ENCODE data around the gene CATSPER2.
"Not testable (repeated sequence)": the region's sequence is repeated elsewhere in the genome, so short reads cannot be mapped to it uniquely, and the experiment has no call there.

CATSPER2 gene

DNA sequence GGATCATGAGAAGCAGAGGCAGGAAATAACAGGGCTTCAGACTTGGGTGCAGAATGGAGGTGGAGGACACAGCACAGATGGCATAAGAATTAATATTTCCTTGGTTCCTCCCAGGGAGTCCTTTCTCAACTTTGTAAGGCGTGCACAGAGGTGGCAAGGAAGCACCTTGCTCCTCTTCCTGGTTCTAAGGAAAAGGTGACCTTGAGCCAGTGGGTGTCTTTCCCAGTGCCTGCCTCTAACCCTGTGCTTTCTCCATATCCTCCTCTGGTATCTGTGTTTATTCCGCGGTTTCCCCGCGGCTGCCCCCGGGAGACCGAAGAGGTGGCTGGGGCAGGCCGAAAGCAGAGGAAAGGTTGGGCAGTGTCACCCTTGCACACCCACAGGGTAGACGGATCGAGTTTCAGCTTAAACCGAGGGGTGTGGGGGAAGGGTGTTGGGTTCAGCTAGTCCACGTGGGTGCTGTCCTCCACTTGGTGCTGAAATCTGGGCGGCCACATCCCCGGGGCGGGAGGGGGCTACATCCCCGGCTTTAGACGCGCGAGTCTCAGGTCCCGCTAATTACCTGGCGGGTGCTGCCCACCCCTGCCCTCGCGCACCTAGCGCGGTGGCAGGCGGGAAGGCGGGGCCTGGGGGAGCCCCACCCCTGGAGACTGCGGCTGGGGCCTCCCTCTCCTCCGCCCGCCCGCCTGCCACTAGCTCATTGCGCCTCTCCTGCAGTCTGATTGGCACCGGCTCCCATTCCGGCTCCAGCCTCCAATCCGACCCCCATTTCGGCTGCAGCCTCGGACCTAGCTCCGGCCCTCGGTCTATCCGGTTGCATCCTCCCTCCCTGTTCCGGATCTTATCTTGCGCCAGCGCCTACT is 55.1 kb downstream of the CATSPER2 start, which contains the start of gene CKMT1B:
TSS of gene CKMT1B (plus strand) at position 700 of the 863 bp plus-strand sequence. CDS start 192 bp downstream, outside the sequence.
- H3K23ac ChIP-seq (ENCODE audit: low read depth, low read length, poor library complexity); H4K91ac ChIP-seq (ENCODE audit: low read depth, low read length, poor library complexity); H3K4me1 ChIP-seq (ENCODE audit: control insufficient read depth in 2 of 2, insufficient read depth in 1 of 2, low read depth in 1 of 2, low read length in 2 of 2); H2BK12ac ChIP-seq (ENCODE audit: low read length); DNase-seq (ENCODE audit: low spot score); H2BK15ac ChIP-seq (ENCODE audit: low read length); H3K27ac ChIP-seq (replicated peaks; ENCODE audit: low read length); H2AK5ac ChIP-seq (ENCODE audit: low read depth, low read length); H3K4me3 ChIP-seq (ENCODE audit: low read length in 2 of 2); H3K14ac ChIP-seq (ENCODE audit: low read length); H3K4me2 ChIP-seq (ENCODE audit: insufficient read depth, low read length, poor library complexity, severe bottlenecking); H4K8ac ChIP-seq (ENCODE audit: low read depth, low read length); H2BK5ac ChIP-seq (ENCODE audit: low read length); H2BK120ac ChIP-seq (ENCODE audit: low read depth, low read length); H3K4ac ChIP-seq (ENCODE audit: low read length); H2AFZ ChIP-seq (ENCODE audit: low read length); H3K36me3 ChIP-seq (replicated peaks in 1 of 2; ENCODE audit: control insufficient read depth in 2 of 2, insufficient read depth in 2 of 2, low read length in 2 of 2); H3K27me3 ChIP-seq (ENCODE audit: control insufficient read depth in 3 of 3, insufficient read depth in 3 of 3, low read depth in 1 of 3, low read length in 3 of 3); H3K79me1 ChIP-seq (ENCODE audit: low read depth, low read length); H3K18ac ChIP-seq (ENCODE audit: low read length); H3K9ac ChIP-seq (ENCODE audit: low read depth, low read length, poor library complexity); H3K9me3 ChIP-seq (replicated peaks in 1 of 2; ENCODE audit: control insufficient read depth in 2 of 2, insufficient read depth in 1 of 2, low read depth in 1 of 2, low read length in 2 of 2): not testable (repeated sequence)
- no CpG with 5 or more reads among the region's 43 CpGs for WGBS, 2 donors (ENCODE audit: extremely low coverage in 2 of 2, insufficient read length in 2 of 2, insufficient replicate concordance in 1 of 2)

DNA sequence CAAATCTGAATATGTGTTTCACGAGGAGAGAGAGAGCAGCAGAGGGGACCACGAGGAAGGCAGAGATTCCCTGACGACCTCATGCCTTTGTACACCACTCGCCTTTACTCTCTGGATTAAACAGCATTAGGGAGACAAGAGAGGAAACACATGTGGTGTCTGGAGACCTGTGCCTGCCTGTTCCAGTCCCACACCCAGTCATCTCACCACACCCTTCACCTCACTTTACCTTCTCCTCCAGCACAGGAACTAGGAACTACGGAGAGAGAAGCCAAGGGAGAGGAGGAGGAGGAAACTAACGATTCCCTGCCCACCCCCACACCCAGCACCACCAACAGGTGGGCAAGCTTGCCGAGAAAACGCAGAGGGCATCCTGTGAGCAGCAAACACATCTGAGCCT is 55.8 kb downstream of the CATSPER2 start:
- not testable (repeated sequence) for H3K14ac ChIP-seq (ENCODE audit: low read length); H2BK5ac ChIP-seq (ENCODE audit: low read length); H2BK120ac ChIP-seq (ENCODE audit: low read depth, low read length); H4K8ac ChIP-seq (ENCODE audit: low read depth, low read length); H4K91ac ChIP-seq (ENCODE audit: low read depth, low read length, poor library complexity); H2AFZ ChIP-seq (ENCODE audit: low read length); H3K4ac ChIP-seq (ENCODE audit: low read length); H3K4me3 ChIP-seq (ENCODE audit: low read length in 2 of 2); H2BK15ac ChIP-seq (ENCODE audit: low read length); H2AK5ac ChIP-seq (ENCODE audit: low read depth, low read length); H3K36me3 ChIP-seq (replicated peaks in 1 of 2; ENCODE audit: control insufficient read depth in 2 of 2, insufficient read depth in 2 of 2, low read length in 2 of 2); H3K4me1 ChIP-seq (ENCODE audit: control insufficient read depth in 2 of 2, insufficient read depth in 1 of 2, low read depth in 1 of 2, low read length in 2 of 2); H3K79me1 ChIP-seq (ENCODE audit: low read depth, low read length); H3K18ac ChIP-seq (ENCODE audit: low read length); H3K9ac ChIP-seq (ENCODE audit: low read depth, low read length, poor library complexity); H3K23ac ChIP-seq (ENCODE audit: low read depth, low read length, poor library complexity); H2BK12ac ChIP-seq (ENCODE audit: low read length); H3K27me3 ChIP-seq (ENCODE audit: control insufficient read depth in 3 of 3, insufficient read depth in 3 of 3, low read depth in 1 of 3, low read length in 3 of 3); H3K27ac ChIP-seq (replicated peaks; ENCODE audit: low read length); H3K4me2 ChIP-seq (ENCODE audit: insufficient read depth, low read length, poor library complexity, severe bottlenecking); H3K9me3 ChIP-seq (replicated peaks in 1 of 2; ENCODE audit: control insufficient read depth in 2 of 2, insufficient read depth in 1 of 2, low read depth in 1 of 2, low read length in 2 of 2); DNase-seq (ENCODE audit: low spot score)
- no CpG with 5 or more reads among the region's 8 CpGs for WGBS, 2 donors (ENCODE audit: extremely low coverage in 2 of 2, insufficient read length in 2 of 2, insufficient replicate concordance in 1 of 2)

GRCh38 chr15:43589778-43590466 is 58.7 kb downstream of the CATSPER2 start, which contains the start of gene PPIP5K1:
PPIP5K1 (minus strand) TSS chr15:43590208; CDS start chr15:43584504, 5,704 bp downstream.
- not testable (repeated sequence) for H4K8ac ChIP-seq (ENCODE audit: low read depth, low read length); H2AK5ac ChIP-seq (ENCODE audit: low read depth, low read length); H3K4me3 ChIP-seq (ENCODE audit: low read length in 2 of 2); H3K27ac ChIP-seq (replicated peaks; ENCODE audit: low read length); H3K9ac ChIP-seq (ENCODE audit: low read depth, low read length, poor library complexity); H2BK15ac ChIP-seq (ENCODE audit: low read length); H3K79me1 ChIP-seq (ENCODE audit: low read depth, low read length); DNase-seq (ENCODE audit: low spot score); H3K9me3 ChIP-seq (replicated peaks in 1 of 2; ENCODE audit: control insufficient read depth in 2 of 2, insufficient read depth in 1 of 2, low read depth in 1 of 2, low read length in 2 of 2); H2AFZ ChIP-seq (ENCODE audit: low read length); H4K91ac ChIP-seq (ENCODE audit: low read depth, low read length, poor library complexity); H3K4ac ChIP-seq (ENCODE audit: low read length); H2BK12ac ChIP-seq (ENCODE audit: low read length); H3K36me3 ChIP-seq (replicated peaks in 1 of 2; ENCODE audit: control insufficient read depth in 2 of 2, insufficient read depth in 2 of 2, low read length in 2 of 2); H3K4me2 ChIP-seq (ENCODE audit: insufficient read depth, low read length, poor library complexity, severe bottlenecking); H3K14ac ChIP-seq (ENCODE audit: low read length); H2BK5ac ChIP-seq (ENCODE audit: low read length); H3K27me3 ChIP-seq (ENCODE audit: control insufficient read depth in 3 of 3, insufficient read depth in 3 of 3, low read depth in 1 of 3, low read length in 3 of 3); H2BK120ac ChIP-seq (ENCODE audit: low read depth, low read length); H3K23ac ChIP-seq (ENCODE audit: low read depth, low read length, poor library complexity); H3K18ac ChIP-seq (ENCODE audit: low read length); H3K4me1 ChIP-seq (ENCODE audit: control insufficient read depth in 2 of 2, insufficient read depth in 1 of 2, low read depth in 1 of 2, low read length in 2 of 2)
- no CpG with 5 or more reads among the region's 54 CpGs for WGBS, 2 donors (ENCODE audit: extremely low coverage in 2 of 2, insufficient read length in 2 of 2, insufficient replicate concordance in 1 of 2)

Data from neuronal stem cell (in vitro differentiated cells).